Endothelial cell of umbilical vein (primary cell): ENCODE measurements around the gene TPK1. TPM values are rescaled to one million over a fixed set of nuclear protein-coding genes. Genes with fewer than 3 reads are reported as not detected.
"Not testable (repeated sequence)": the region's sequence is repeated elsewhere in the genome, so short reads cannot be mapped to it uniquely, and the experiment has no call there.

Experiments
- BruUV-seq: library from RNA; stranded (reverse); fragments of 400-500 nt; replicated peaks from 2 replicates; lab custom pipeline; 2021; lab: Mats Ljungman, UMichigan
- CTCF ChIA-PET: fragments of 300-600, 350-600 bp; sonication (Branson Sonifier 250); formaldehyde crosslinking; loops from one replicate; lab custom pipeline; 2021; ENCODE audit warnings: antibody characterized with exemption, inconsistent platforms; lab: Charles Lee
- POLR2A ChIA-PET: fragments of 300-600, 350-600 bp; sonication (Branson Sonifier 250); formaldehyde crosslinking; loops from one replicate; lab custom pipeline; 2021; ENCODE audit warnings: antibody characterized with exemption, inconsistent platforms; lab: Charles Lee
- DNase-seq: peaks from one replicate; pipeline ENCODE4 v3.0.0-alpha.2; 2011; ENCODE audit warnings: low read depth, low spot score
- FAIRE-seq: peaks from 2 replicates; lab custom pipeline; 2011; peaks lifted over from hg19 to GRCh38; lab: Jason Lieb, UNC
- H2AFZ ChIP-seq: 2 replicates; pipeline ENCODE4 v1.6.0; 2012; ENCODE audit warnings: low read depth, low read length, control low read depth, inconsistent platforms
- H3K27ac ChIP-seq: 2 replicates; pipeline ENCODE4 v1.5.1; 2011; ENCODE audit warnings: low read depth, mild to moderate bottlenecking, control low read depth, low read length, moderate library complexity; ENCODE audit not compliant: insufficient read depth
- H3K27me3 ChIP-seq, 2 experiments: 2 replicates each; pipeline versions ENCODE4 v1.6.0 to v1.6.1; 2011; ENCODE audit warnings: low read length in 2 of 2, mixed read lengths in 1 of 2; ENCODE audit not compliant: control insufficient read depth in 2 of 2, insufficient read depth in 2 of 2
- H3K36me3 ChIP-seq, 2 experiments: 2 replicates in 1 of 2; 3 replicates in 1 of 2; pipeline ENCODE4 v1.5.1; 2011; ENCODE audit warnings: low read length in 2 of 2, mild to moderate bottlenecking in 1 of 2, moderate library complexity in 1 of 2; ENCODE audit not compliant: control insufficient read depth in 2 of 2, insufficient read depth in 2 of 2; ENCODE audit errors: extremely low read depth in 1 of 2
- H3K4me1 ChIP-seq: 3 replicates; pipeline ENCODE4 v1.5.1; 2011; ENCODE audit warnings: mild to moderate bottlenecking, low read length; ENCODE audit not compliant: control insufficient read depth, insufficient read depth; ENCODE audit errors: extremely low read depth
- H3K4me2 ChIP-seq: 2 replicates; pipeline ENCODE4 v1.6.1; 2011; ENCODE audit warnings: low read length, control low read depth, mixed read lengths; ENCODE audit not compliant: insufficient read depth
- H3K4me3 ChIP-seq, 3 experiments: fragments of 200-600 bp in 1 of 3; sonication (generic), shearing (Covaris generic) in 1 of 3; replicated peaks in 1 of 3; 2 replicates each; pipeline ENCODE4 v1.5.1; 2011 to 2016; ENCODE audit warnings: control low read depth in 3 of 3, low read length in 3 of 3, mild to moderate bottlenecking in 2 of 3, inconsistent platforms in 1 of 3, low read depth in 1 of 3, moderate library complexity in 1 of 3; ENCODE audit not compliant: insufficient read depth in 1 of 3
- H3K79me2 ChIP-seq: 2 replicates; pipeline ENCODE4 v1.6.0; 2012; ENCODE audit warnings: low read length, inconsistent platforms; ENCODE audit not compliant: control insufficient read depth, insufficient read depth
- H3K9ac ChIP-seq: replicated peaks from 2 replicates; pipeline ENCODE3; 2011; ENCODE audit warnings: low read length, control low read depth; ENCODE audit not compliant: insufficient read depth; ENCODE audit errors: extremely low read depth
- H3K9me1 ChIP-seq: replicated peaks from 3 replicates; pipeline ENCODE4 v1.6.0; 2011; ENCODE audit warnings: mild to moderate bottlenecking, low read length; ENCODE audit not compliant: control insufficient read depth, insufficient read depth; ENCODE audit errors: extremely low read depth
- H3K9me3 ChIP-seq: replicated peaks from 2 replicates; pipeline ENCODE4 v1.5.1; 2012; ENCODE audit warnings: low read length, inconsistent platforms; ENCODE audit not compliant: control insufficient read depth, insufficient read depth
- H4K20me1 ChIP-seq: replicated peaks from 2 replicates; pipeline ENCODE3; 2011; ENCODE audit warnings: mild to moderate bottlenecking, low read length; ENCODE audit not compliant: control insufficient read depth, insufficient read depth; ENCODE audit errors: extremely low read depth
- CTCF ChIP-seq, 2 donors: IDR thresholded peaks; 1 replicate in 1 of 2; 2 replicates in 1 of 2; pipeline ENCODE4 v1.5.1; 2011; ENCODE audit warnings: low read length in 2 of 2, mild to moderate bottlenecking in 2 of 2, moderate library complexity in 2 of 2, control low read depth in 1 of 2, inconsistent platforms in 1 of 2, low read depth in 1 of 2; ENCODE audit not compliant: insufficient read depth in 1 of 2; ENCODE audit errors: extremely low read depth in 1 of 2
- EZH2 ChIP-seq: IDR thresholded peaks from 2 replicates; pipeline ENCODE4 v1.6.1; 2012; ENCODE audit warnings: borderline replicate concordance, low read depth, mild to moderate bottlenecking, moderate library complexity, low read length, inconsistent platforms; ENCODE audit not compliant: severe bottlenecking
- FOS ChIP-seq: IDR thresholded peaks from 2 replicates; pipeline ENCODE4 v1.6.1; 2011; ENCODE audit warnings: mild to moderate bottlenecking, low read length, moderate library complexity, borderline replicate concordance; ENCODE audit not compliant: insufficient read depth
- GATA2 ChIP-seq: IDR thresholded peaks from 2 replicates; pipeline ENCODE4 v1.7.0; 2011; ENCODE audit warnings: low read depth, mild to moderate bottlenecking, moderate library complexity, mixed read lengths, low read length; ENCODE audit not compliant: insufficient read length, insufficient read depth
- JUN ChIP-seq: IDR thresholded peaks from 2 replicates; pipeline ENCODE4 v1.6.1; 2011; ENCODE audit warnings: borderline replicate concordance, low read depth; ENCODE audit not compliant: insufficient read length, insufficient read depth
- MAX ChIP-seq: IDR thresholded peaks from 2 replicates; pipeline ENCODE4 v1.6.1; 2011; ENCODE audit not compliant: insufficient read depth, insufficient read length
- MYC ChIP-seq: IDR thresholded peaks from one replicate; pipeline ENCODE4 v1.6.1; 2011; ENCODE audit warnings: mild to moderate bottlenecking, low read depth, low read length
- POLR2A ChIP-seq: IDR thresholded peaks from 2 replicates; pipeline ENCODE4 v1.6.1; 2012; ENCODE audit warnings: low read depth, mild to moderate bottlenecking, control low read depth, low read length
- POLR2AphosphoS5 ChIP-seq: IDR thresholded peaks from 2 replicates; pipeline ENCODE4 v1.6.1; 2012; ENCODE audit warnings: low read depth, mild to moderate bottlenecking, control low read depth, low read length, moderate library complexity; ENCODE audit not compliant: insufficient read depth
- dilution Hi-C: fragments of 300-500 bp; cut with MboI; formaldehyde crosslinking; loops from one replicate; pipeline ENCODE4 v1.15.0; 2019; ENCODE audit warnings: low sequenced_read_pairs; ENCODE audit not compliant: extremely low pct_ligation_motif_present
- intact Hi-C: fragments of 100-400 bp; cut with micrococcal nuclease; formaldehyde crosslinking; loops from one replicate; pipeline ENCODE4 v1.10.0; 2022
- polyA plus RNA-seq, 4 experiments: library from polyadenylated mRNA; depleted of rRNA in 3 of 4; stranded (reverse) in 3 of 4; unstranded in 1 of 4; fragments of >200 nt; gene quantifications; 2 replicates each; pipeline versions ENCODE4 v1.2.1 to v1.2.3, GENCODE V29; 2011 to 2012; ENCODE audit warnings: missing spikeins in 1 of 4
- total RNA-seq: library from RNA; stranded (reverse); gene quantifications from 2 replicates; pipeline ENCODE4 v1.2.3, GENCODE V29; 2021

TPK1 gene
- total and polyA plus RNA-seq, 2 donors (not counting 3 experiments of a cell fraction or from before 2014, with no cell fraction given): 7.5 to 9.3 TPM

GRCh38 chr7:144805627-144806239 lies 30.1 kb downstream of the TPK1 start:
- dilution Hi-C loops: no loop called here

GRCh38 chr7:144800678-144801436 lies 35.0 kb downstream of the TPK1 start:
- H3K27me3 ChIP-seq, BruUV-seq, CTCF ChIA-PET, H3K79me2 ChIP-seq, H4K20me1 ChIP-seq, H3K27ac ChIP-seq, H3K4me2 ChIP-seq, intact Hi-C loops, H3K36me3 ChIP-seq, H3K9me3 ChIP-seq, DNase-seq, POLR2A ChIA-PET, H3K9me1 ChIP-seq, dilution Hi-C loops, H3K4me3 ChIP-seq, H3K9ac ChIP-seq, FAIRE-seq, H3K4me1 ChIP-seq, H2AFZ ChIP-seq: not testable (repeated sequence)

More at GRCh38 chr7:144805627-144806239, 30.1 kb downstream of the TPK1 start:
- Histone ChIP-seq H2AFZ (no peak overlapping the region), H3K4me3 (no peak overlapping the region), H3K4me1 (no peaks in the 10 kb centered on the region), H3K27ac (no peak overlapping the region), H3K36me3 (no peaks in the 10 kb centered on the region), H3K4me2 (no peak overlapping the region), H3K27me3 (no peaks in the 10 kb centered on the region), H3K79me2 (no peaks in the 10 kb centered on the region), H4K20me1 (no peaks in the 10 kb centered on the region), H3K9me3 (no peaks in the 10 kb centered on the region), H3K9me1 (no peaks in the 10 kb centered on the region), H3K9ac (no peak overlapping the region)
- BruUV-seq: no TSS peak
- POLR2A ChIA-PET: no interaction called here
- no peak for FAIRE-seq
- CTCF ChIA-PET: no interaction called here
- intact Hi-C loops: no loop called here
- TF ChIP-seq POLR2A: no peak
- TF ChIP-seq CTCF (IDR thresholded peaks at IDR 0.05; ENCODE audit: extremely low read depth in 1 of 2, insufficient read depth in 1 of 2, low read depth in 1 of 2, low read length in 2 of 2): no peak
- TF ChIP-seq MYC: no peak
- no peak for TF ChIP-seq JUN
- TF ChIP-seq POLR2AphosphoS5: no peak
- TF ChIP-seq GATA2: no peak
- TF ChIP-seq FOS: no peak
- no peak for TF ChIP-seq MAX
- TF ChIP-seq EZH2: no peak
- DNase-seq: no peak
